Neutrophil (primary cell): ENCODE results near the gene BCORL1.
A peak's percentile ranks its signal among the peaks of the same experiment; 100 is the strongest.

Source experiments
- H3K27ac ChIP-seq: fragments of 200-600 bp; sonication (generic); 2 replicates; pipeline ENCODE4 v1.5.1; 2016; ENCODE audit warnings: mild to moderate bottlenecking, moderate library complexity
- H3K27me3 ChIP-seq: fragments of 200-600 bp; sonication (generic); 2 replicates; pipeline ENCODE4 v1.6.0; 2016; ENCODE audit warnings: mild to moderate bottlenecking
- H3K36me3 ChIP-seq: fragments of 200-600 bp; sonication (generic); 2 replicates; pipeline ENCODE4 v1.5.1; 2017
- H3K4me1 ChIP-seq, 2 experiments: fragments of 200-600 bp in 1 of 2; sonication (generic) in 1 of 2; 1 replicate in 1 of 2; 2 replicates in 1 of 2; pipeline versions ENCODE4 v1.5.1 to v1.6.1; 2013 to 2016; ENCODE audit warnings: low read depth in 1 of 2, low read length in 1 of 2, mild to moderate bottlenecking in 1 of 2, moderate library complexity in 1 of 2; ENCODE audit not compliant: control insufficient read depth in 1 of 2, insufficient read depth in 1 of 2
- H3K4me3 ChIP-seq, 2 experiments: fragments of 200-600 bp in 1 of 2; sonication (generic) in 1 of 2; 1 replicate in 1 of 2; 2 replicates in 1 of 2; pipeline ENCODE4 v1.5.1; 2013 to 2016; ENCODE audit warnings: low read depth in 1 of 2, low read length in 1 of 2, mild to moderate bottlenecking in 1 of 2, moderate library complexity in 1 of 2
- H3K9me3 ChIP-seq: fragments of 200-600 bp; sonication (generic); 2 replicates; pipeline ENCODE4 v1.5.1; 2016
- CTCF ChIP-seq: fragments of 200-600 bp; sonication (generic); IDR thresholded peaks from 2 replicates; pipeline ENCODE4 v1.5.1; 2016; ENCODE audit warnings: antibody characterized with exemption

The BCORL1 gene

GRCh38 chrX:130028196-130028595 is 45.8 kb downstream of the BCORL1 start:
- peaks cover 73% of the 10 kb centered on the region for H3K36me3 ChIP-seq
- H3K9me3 ChIP-seq = no peaks in the 10 kb centered on the region
- no peaks in the 10 kb centered on the region for H3K27me3 ChIP-seq
- no peak overlapping the region for H3K4me3 ChIP-seq
- H3K4me1 ChIP-seq = peaks cover 16 to 19% of the 10 kb centered on the region in 2 experiments
- H3K27ac ChIP-seq = peak overlapping the region; percentile 53
- peak; percentile 78 for TF ChIP-seq CTCF

GRCh38 chrX:130030826-130031225 is 48.4 kb downstream of the BCORL1 start:
- no peak for TF ChIP-seq CTCF
- H3K4me3 ChIP-seq = no peak overlapping the region
- no peak overlapping the region for H3K27ac ChIP-seq
- no peaks in the 10 kb centered on the region for H3K9me3 ChIP-seq
- no peaks in the 10 kb centered on the region for H3K27me3 ChIP-seq
- peaks cover 0 to 7% of the 10 kb centered on the region in 2 experiments for H3K4me1 ChIP-seq
- peaks cover 81% of the 10 kb centered on the region for H3K36me3 ChIP-seq

- Histone ChIP-seq H3K9me3 (no peaks in the 10 kb centered on the region), H3K27me3 (no peaks in the 10 kb centered on the region), H3K36me3 (peaks cover 83% of the 10 kb centered on the region), H3K4me3 (no peak overlapping the region), H3K4me1 (peaks cover 0 to 7% of the 10 kb centered on the region in 2 experiments), H3K27ac (no peak overlapping the region)
- no peak for TF ChIP-seq CTCF
These were observed 50.1 kb downstream of the BCORL1 start for GRCh38 chrX:130032552-130032951.

- no peaks in the 10 kb centered on the region for H3K9me3 ChIP-seq
- no peak overlapping the region for H3K27ac ChIP-seq
- H3K36me3 ChIP-seq = peaks cover 87% of the 10 kb centered on the region
- no peak overlapping the region for H3K4me3 ChIP-seq
- no peak for TF ChIP-seq CTCF
- no peaks in the 10 kb centered on the region for H3K4me1 ChIP-seq
- H3K27me3 ChIP-seq = no peaks in the 10 kb centered on the region
These were observed 51.7 kb downstream of the BCORL1 start for GRCh38 chrX:130034178-130034577.

GRCh38 chrX:130039847-130040246 is 57.4 kb downstream of the BCORL1 start:
- no peak overlapping the region for H3K4me3 ChIP-seq
- H3K4me1 ChIP-seq = no peaks in the 10 kb centered on the region
- H3K36me3 ChIP-seq = peaks cover 92% of the 10 kb centered on the region
- H3K9me3 ChIP-seq = no peaks in the 10 kb centered on the region
- H3K27ac ChIP-seq = no peak overlapping the region
- no peak for TF ChIP-seq CTCF
- H3K27me3 ChIP-seq = no peaks in the 10 kb centered on the region

GRCh38 chrX:130047416-130047815 is 65.0 kb downstream of the BCORL1 start:
- H3K4me3 ChIP-seq = no peak overlapping the region
- H3K27ac ChIP-seq = no peak overlapping the region
- no peaks in the 10 kb centered on the region for H3K27me3 ChIP-seq
- TF ChIP-seq CTCF = no peak
- no peaks in the 10 kb centered on the region for H3K4me1 ChIP-seq
- H3K9me3 ChIP-seq = no peaks in the 10 kb centered on the region
- H3K36me3 ChIP-seq = peaks cover 80% of the 10 kb centered on the region
